Endothelial cell of umbilical vein (primary cell): ENCODE data around the gene HSP90AA1. TPM values are rescaled to one million over a fixed set of nuclear protein-coding genes. Genes with fewer than 3 reads are reported as not detected.

Source experiments
- BruUV-seq: library from RNA; stranded (reverse); fragments of 400-500 nt; replicated peaks from 2 replicates; lab custom pipeline; 2021; lab: Mats Ljungman, UMichigan
- CTCF ChIA-PET: fragments of 300-600, 350-600 bp; sonication (Branson Sonifier 250); formaldehyde crosslinking; loops from one replicate; lab custom pipeline; 2021; ENCODE audit warnings: antibody characterized with exemption, inconsistent platforms; lab: Charles Lee
- POLR2A ChIA-PET: fragments of 300-600, 350-600 bp; sonication (Branson Sonifier 250); formaldehyde crosslinking; loops from one replicate; lab custom pipeline; 2021; ENCODE audit warnings: antibody characterized with exemption, inconsistent platforms; lab: Charles Lee
- DNase-seq: peaks from one replicate; pipeline ENCODE4 v3.0.0-alpha.2; 2011; ENCODE audit warnings: low read depth, low spot score
- FAIRE-seq: peaks from 2 replicates; lab custom pipeline; 2011; peaks lifted over from hg19 to GRCh38; lab: Jason Lieb, UNC
- H2AFZ ChIP-seq: 2 replicates; pipeline ENCODE4 v1.6.0; 2012; ENCODE audit warnings: low read depth, low read length, control low read depth, inconsistent platforms
- H3K27ac ChIP-seq: 2 replicates; pipeline ENCODE4 v1.5.1; 2011; ENCODE audit warnings: low read depth, mild to moderate bottlenecking, control low read depth, low read length, moderate library complexity; ENCODE audit not compliant: insufficient read depth
- H3K27me3 ChIP-seq, 2 experiments: 2 replicates each; pipeline versions ENCODE4 v1.6.0 to v1.6.1; 2011; ENCODE audit warnings: low read length in 2 of 2, mixed read lengths in 1 of 2; ENCODE audit not compliant: control insufficient read depth in 2 of 2, insufficient read depth in 2 of 2
- H3K36me3 ChIP-seq, 2 experiments: 2 replicates in 1 of 2; 3 replicates in 1 of 2; pipeline ENCODE4 v1.5.1; 2011; ENCODE audit warnings: low read length in 2 of 2, mild to moderate bottlenecking in 1 of 2, moderate library complexity in 1 of 2; ENCODE audit not compliant: control insufficient read depth in 2 of 2, insufficient read depth in 2 of 2; ENCODE audit errors: extremely low read depth in 1 of 2
- H3K4me1 ChIP-seq: 3 replicates; pipeline ENCODE4 v1.5.1; 2011; ENCODE audit warnings: mild to moderate bottlenecking, low read length; ENCODE audit not compliant: control insufficient read depth, insufficient read depth; ENCODE audit errors: extremely low read depth
- H3K4me2 ChIP-seq: 2 replicates; pipeline ENCODE4 v1.6.1; 2011; ENCODE audit warnings: low read length, control low read depth, mixed read lengths; ENCODE audit not compliant: insufficient read depth
- H3K4me3 ChIP-seq, 3 experiments: fragments of 200-600 bp in 1 of 3; sonication (generic), shearing (Covaris generic) in 1 of 3; replicated peaks in 1 of 3; 2 replicates each; pipeline ENCODE4 v1.5.1; 2011 to 2016; ENCODE audit warnings: control low read depth in 3 of 3, low read length in 3 of 3, mild to moderate bottlenecking in 2 of 3, inconsistent platforms in 1 of 3, low read depth in 1 of 3, moderate library complexity in 1 of 3; ENCODE audit not compliant: insufficient read depth in 1 of 3
- H3K79me2 ChIP-seq: 2 replicates; pipeline ENCODE4 v1.6.0; 2012; ENCODE audit warnings: low read length, inconsistent platforms; ENCODE audit not compliant: control insufficient read depth, insufficient read depth
- H3K9ac ChIP-seq: replicated peaks from 2 replicates; pipeline ENCODE3; 2011; ENCODE audit warnings: low read length, control low read depth; ENCODE audit not compliant: insufficient read depth; ENCODE audit errors: extremely low read depth
- H3K9me1 ChIP-seq: replicated peaks from 3 replicates; pipeline ENCODE4 v1.6.0; 2011; ENCODE audit warnings: mild to moderate bottlenecking, low read length; ENCODE audit not compliant: control insufficient read depth, insufficient read depth; ENCODE audit errors: extremely low read depth
- H3K9me3 ChIP-seq: replicated peaks from 2 replicates; pipeline ENCODE4 v1.5.1; 2012; ENCODE audit warnings: low read length, inconsistent platforms; ENCODE audit not compliant: control insufficient read depth, insufficient read depth
- H4K20me1 ChIP-seq: replicated peaks from 2 replicates; pipeline ENCODE3; 2011; ENCODE audit warnings: mild to moderate bottlenecking, low read length; ENCODE audit not compliant: control insufficient read depth, insufficient read depth; ENCODE audit errors: extremely low read depth
- CTCF ChIP-seq, 2 donors: IDR thresholded peaks; 1 replicate in 1 of 2; 2 replicates in 1 of 2; pipeline ENCODE4 v1.5.1; 2011; ENCODE audit warnings: low read length in 2 of 2, mild to moderate bottlenecking in 2 of 2, moderate library complexity in 2 of 2, control low read depth in 1 of 2, inconsistent platforms in 1 of 2, low read depth in 1 of 2; ENCODE audit not compliant: insufficient read depth in 1 of 2; ENCODE audit errors: extremely low read depth in 1 of 2
- FOS ChIP-seq: IDR thresholded peaks from 2 replicates; pipeline ENCODE4 v1.6.1; 2011; ENCODE audit warnings: mild to moderate bottlenecking, low read length, moderate library complexity, borderline replicate concordance; ENCODE audit not compliant: insufficient read depth
- GATA2 ChIP-seq: IDR thresholded peaks from 2 replicates; pipeline ENCODE4 v1.7.0; 2011; ENCODE audit warnings: low read depth, mild to moderate bottlenecking, moderate library complexity, mixed read lengths, low read length; ENCODE audit not compliant: insufficient read length, insufficient read depth
- MAX ChIP-seq: IDR thresholded peaks from 2 replicates; pipeline ENCODE4 v1.6.1; 2011; ENCODE audit not compliant: insufficient read depth, insufficient read length
- MYC ChIP-seq: IDR thresholded peaks from one replicate; pipeline ENCODE4 v1.6.1; 2011; ENCODE audit warnings: mild to moderate bottlenecking, low read depth, low read length
- POLR2A ChIP-seq: IDR thresholded peaks from 2 replicates; pipeline ENCODE4 v1.6.1; 2012; ENCODE audit warnings: low read depth, mild to moderate bottlenecking, control low read depth, low read length
- POLR2AphosphoS5 ChIP-seq: IDR thresholded peaks from 2 replicates; pipeline ENCODE4 v1.6.1; 2012; ENCODE audit warnings: low read depth, mild to moderate bottlenecking, control low read depth, low read length, moderate library complexity; ENCODE audit not compliant: insufficient read depth
- dilution Hi-C: fragments of 300-500 bp; cut with MboI; formaldehyde crosslinking; loops from one replicate; pipeline ENCODE4 v1.15.0; 2019; ENCODE audit warnings: low sequenced_read_pairs; ENCODE audit not compliant: extremely low pct_ligation_motif_present
- intact Hi-C: fragments of 100-400 bp; cut with micrococcal nuclease; formaldehyde crosslinking; loops from one replicate; pipeline ENCODE4 v1.10.0; 2022
- polyA plus RNA-seq, 4 experiments: library from polyadenylated mRNA; depleted of rRNA in 3 of 4; stranded (reverse) in 3 of 4; unstranded in 1 of 4; fragments of >200 nt; gene quantifications; 2 replicates each; pipeline versions ENCODE4 v1.2.1 to v1.2.3, GENCODE V29; 2011 to 2012; ENCODE audit warnings: missing spikeins in 1 of 4
- total RNA-seq: library from RNA; stranded (reverse); gene quantifications from 2 replicates; pipeline ENCODE4 v1.2.3, GENCODE V29; 2021

Gene HSP90AA1
- total and polyA plus RNA-seq, 2 donors (not counting 3 experiments of a cell fraction or from before 2014, with no cell fraction given), result 266 to 540 TPM

- no TSS peak for BruUV-seq
- ChIA-PET CTCF (interaction anchor here (1.1 kb wide), 1 partner anchor 13 kb away, joined by 3 read pairs; no protein-coding TSS in a partner anchor), POLR2A (no interaction called here)
- Histone ChIP-seq H3K36me3 (no peaks in the 10 kb centered on the region), H3K9me1 (no peaks in the 10 kb centered on the region), H4K20me1 (no peaks in the 10 kb centered on the region), H3K27me3 (no peaks in the 10 kb centered on the region), H3K27ac (no peak overlapping the region), H3K9ac (no peak overlapping the region), H3K9me3 (no peaks in the 10 kb centered on the region), H2AFZ (no peak overlapping the region), H3K4me3 (no peak overlapping the region), H3K4me2 (no peak overlapping the region), H3K79me2 (no peaks in the 10 kb centered on the region), H3K4me1 (peaks cover 4% of the 10 kb centered on the region)
- no peak for DNase-seq
- FAIRE-seq, result no peak
- TF ChIP-seq CTCF (IDR thresholded peaks at IDR 0.05; ENCODE audit: extremely low read depth in 1 of 2, insufficient read depth in 1 of 2, low read depth in 1 of 2, low read length in 2 of 2) (no peak), MAX (no peak), POLR2AphosphoS5 (no peak), FOS (no peak), GATA2 (no peak), MYC (no peak), POLR2A (no peak)
- intact Hi-C loops, result no loop called here
- dilution Hi-C loops, result no loop called here
Observed at GRCh38 chr14:102120888-102121287, 34.0 kb upstream of the HSP90AA1 start.
